Right renal pelvis (tissue), 4 donors: ENCODE results near the gene MT1B. TPM values are rescaled to one million over a fixed set of nuclear protein-coding genes. Genes with fewer than 3 reads are reported as not detected.

Experiments
- DNase-seq, 4 donors: peaks; one replicate each; pipeline ENCODE4 v3.0.0-alpha.2; 2013; ENCODE audit warnings: low read depth in 4 of 4, low spot score in 3 of 4, missing footprints in 1 of 4
- polyA plus RNA-seq, 4 donors: library from polyadenylated mRNA; unstranded; fragments of 120-200 nt; gene quantifications; one replicate each; pipeline ENCODE4 v1.2.1, GENCODE V29; 2013; ENCODE audit not compliant: insufficient read length in 4 of 4

The MT1B gene
- polyA plus RNA-seq, 4 donors: 2.0 TPM; not detected in 3

GRCh38 chr16:56636616-56637413, 14.9 kb upstream of the MT1B start:
- no peak for DNase-seq

GRCh38 chr16:56637814-56638750, 13.6 kb upstream of the MT1B start, which contains the start of gene MT1A:
Gene MT1A (plus strand): TSS chr16:56638666. CDS start chr16:56638739, 73 bp downstream.
- DNase-seq: no peak

- no peak for DNase-seq
Observed at GRCh38 chr16:56639045-56639444, 12.6 kb upstream of the MT1B start.

GRCh38 chr16:56640076-56640475, 11.6 kb upstream of the MT1B start:
- DNase-seq: no peak

GRCh38 chr16:56641166-56641565, 10.5 kb upstream of the MT1B start:
- no peak for DNase-seq

- no peak for DNase-seq
Observed at GRCh38 chr16:56643080-56643778, 8.5 kb upstream of the MT1B start.

GRCh38 chr16:56643833-56644232, 7.9 kb upstream of the MT1B start:
- no peak for DNase-seq

GRCh38 chr16:56645311-56645710, 6.4 kb upstream of the MT1B start:
- DNase-seq: no peak

- DNase-seq: no peak
Observed at GRCh38 chr16:56645838-56646237, 5.8 kb upstream of the MT1B start.

GRCh38 chr16:56647641-56648431, 3.9 kb upstream of the MT1B start:
- no peak for DNase-seq

GRCh38 chr16:56649271-56649670, 2.4 kb upstream of the MT1B start:
- no peak for DNase-seq

GRCh38 chr16:56649820-56650219, 1.9 kb upstream of the MT1B start:
- no peak for DNase-seq

GRCh38 chr16:56652600-56652999, 914 bp downstream of the MT1B start:
- DNase-seq: no peak

- DNase-seq: no peak
Observed at GRCh38 chr16:56653218-56653617, 1.5 kb downstream of the MT1B start.

- DNase-seq: peak in 3 of 4 donors; percentile 41 to 62 (median 61)
Observed at GRCh38 chr16:56657555-56658326, 6.1 kb downstream of the MT1B start, which contains the start of gene MT1F. Gene MT1F (plus strand): TSS chr16:56657959. CDS start chr16:56658059, 100 bp downstream.

- DNase-seq: no peak
Observed at GRCh38 chr16:56658327-56658875, 6.7 kb downstream of the MT1B start.

GRCh38 chr16:56662357-56663354, 11.0 kb downstream of the MT1B start:
- no peak for DNase-seq

GRCh38 chr16:56664506-56664905, 12.8 kb downstream of the MT1B start:
- no peak for DNase-seq
